Central memory CD8-positive, alpha-beta T cell (primary cell): Measurements from ENCODE around the gene SLC35G1.

Source experiments
- ATAC-seq: fragments of 150-1000 bp; cut with Tn5 transposase; replicated peaks from 2 replicates; pipeline ENCODE4 v1.10.0; 2022; ENCODE audit warnings: mild to moderate bottlenecking, moderate FRiP score, moderate number of reproducible peaks; ENCODE audit not compliant: poor library complexity, severe bottlenecking; ENCODE audit errors: extremely low read depth
- DNase-seq, 2 donors: peaks; one replicate each; pipeline ENCODE4 v3.0.0; 2021; ENCODE audit warnings: low spot score in 2 of 2
- H3K27ac Mint-ChIP-seq: one replicate; pipeline ENCODE4 v1.8.0; 2022; ENCODE audit warnings: low read depth, mild to moderate bottlenecking, moderate library complexity, mixed read lengths
- H3K27me3 Mint-ChIP-seq: one replicate; pipeline ENCODE4 v1.8.0; 2022; ENCODE audit warnings: mixed read lengths
- H3K36me3 Mint-ChIP-seq: one replicate; pipeline ENCODE4 v1.8.0; 2022; ENCODE audit warnings: mild to moderate bottlenecking, moderate library complexity, mixed read lengths; ENCODE audit not compliant: insufficient read depth
- H3K4me1 Mint-ChIP-seq: one replicate; pipeline ENCODE4 v1.8.0; 2022; ENCODE audit warnings: mixed read lengths
- H3K4me3 Mint-ChIP-seq: one replicate; pipeline ENCODE4 v1.8.0; 2022; ENCODE audit warnings: mild to moderate bottlenecking, moderate library complexity, mixed read lengths
- H3K9me3 Mint-ChIP-seq: one replicate; pipeline ENCODE4 v1.8.0; 2022; ENCODE audit warnings: mixed read lengths

Gene SLC35G1

DNA sequence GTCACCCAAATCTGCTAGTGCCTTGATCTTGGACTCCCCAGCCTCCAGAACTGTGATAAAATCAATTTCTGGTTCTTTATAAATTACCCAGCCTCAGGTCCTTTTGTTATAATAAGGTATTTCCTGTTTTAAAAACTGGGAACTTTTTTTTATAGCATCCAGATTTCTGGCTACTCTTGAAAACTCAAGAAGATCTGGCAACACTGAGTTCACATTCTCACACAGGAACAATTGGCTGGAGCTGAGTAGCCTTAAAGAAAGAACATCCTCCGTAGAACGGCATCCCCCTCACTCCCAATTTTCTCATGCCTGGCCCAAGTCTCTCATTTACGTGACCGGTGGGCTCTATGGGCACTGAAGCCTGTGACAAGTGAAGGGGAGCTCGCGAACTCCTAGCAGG, 47.1 kb downstream of the SLC35G1 start:
- H3K4me3 Mint-ChIP-seq, result no peak overlapping the region
- H3K4me1 Mint-ChIP-seq, result no peaks in the 10 kb centered on the region
- DNase-seq (no peak), ATAC-seq (no peak)
- no peaks in the 10 kb centered on the region for H3K36me3 Mint-ChIP-seq
- H3K27ac Mint-ChIP-seq, result no peak overlapping the region
- no peaks in the 10 kb centered on the region for H3K9me3 Mint-ChIP-seq
- H3K27me3 Mint-ChIP-seq, result no peaks in the 10 kb centered on the region

DNA sequence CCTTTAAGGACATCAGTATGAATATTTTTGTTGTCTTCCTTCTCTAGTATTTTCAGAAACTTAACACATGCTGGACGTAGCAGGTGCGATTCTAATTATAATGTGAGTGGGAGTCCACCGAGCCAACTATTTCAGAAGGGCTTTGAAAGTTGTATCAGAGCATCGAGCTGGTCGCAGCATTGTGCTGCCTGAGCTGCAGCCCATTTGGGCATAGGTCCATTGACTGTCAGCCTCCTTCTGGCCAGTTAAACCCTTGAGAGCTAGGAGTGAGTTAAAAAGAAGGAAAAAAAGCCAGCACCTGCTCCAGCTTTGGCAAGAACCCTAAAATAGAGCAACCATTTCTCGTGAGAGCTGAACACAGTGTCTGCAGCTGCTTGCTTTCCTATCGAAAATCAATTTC, 47.8 kb downstream of the SLC35G1 start:
- no peaks in the 10 kb centered on the region for H3K4me1 Mint-ChIP-seq
- peaks cover 3% of the 10 kb centered on the region for H3K27me3 Mint-ChIP-seq
- ATAC-seq (no peak), DNase-seq (no peak)
- no peak overlapping the region for H3K4me3 Mint-ChIP-seq
- H3K9me3 Mint-ChIP-seq, result no peaks in the 10 kb centered on the region
- no peak overlapping the region for H3K27ac Mint-ChIP-seq
- H3K36me3 Mint-ChIP-seq, result no peaks in the 10 kb centered on the region

DNA sequence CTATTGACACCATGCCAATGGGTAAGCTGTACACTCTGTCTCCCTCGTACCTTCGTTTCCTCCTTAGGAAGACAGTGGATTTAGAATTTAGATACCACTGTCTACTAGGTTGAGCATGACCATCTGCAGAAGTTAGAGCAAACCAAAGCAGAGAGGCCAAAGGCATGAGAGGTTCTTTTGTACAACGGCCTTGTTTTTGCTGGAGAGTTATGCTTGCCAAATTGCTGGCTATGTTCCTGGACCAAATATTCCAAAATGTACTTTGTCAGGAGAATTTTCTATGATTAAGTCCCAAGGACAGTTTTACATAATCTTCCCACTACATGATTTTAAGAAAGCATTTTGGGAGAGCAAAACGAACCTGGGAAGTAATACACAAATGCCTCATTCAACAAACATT, 52.0 kb downstream of the SLC35G1 start:
- DNase-seq (no peak), ATAC-seq (no peak)
- Mint-ChIP-seq H3K27ac (no peak overlapping the region), H3K4me3 (no peak overlapping the region), H3K4me1 (no peaks in the 10 kb centered on the region), H3K27me3 (peaks cover 11% of the 10 kb centered on the region), H3K36me3 (no peaks in the 10 kb centered on the region), H3K9me3 (peaks cover 6% of the 10 kb centered on the region)

DNA sequence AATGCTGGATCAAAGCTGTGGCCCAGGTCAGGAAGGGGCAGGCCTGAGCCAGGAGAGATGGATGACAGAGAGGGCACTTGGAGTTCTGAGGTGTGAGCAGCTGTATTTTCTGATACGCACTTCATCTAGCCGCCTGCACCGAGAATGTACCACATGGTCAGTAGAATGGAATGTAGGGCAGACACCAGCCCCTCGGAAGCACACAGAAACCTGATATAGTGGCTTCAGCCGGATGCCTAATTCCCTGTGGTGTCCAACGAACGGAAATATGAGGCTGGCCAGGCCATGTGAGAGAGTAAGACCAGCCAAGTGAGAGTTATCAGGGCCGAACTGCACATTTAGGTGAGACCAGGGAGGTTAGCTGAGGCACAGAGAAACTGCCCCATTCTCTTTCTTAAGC, 53.3 kb downstream of the SLC35G1 start:
- no peaks in the 10 kb centered on the region for H3K36me3 Mint-ChIP-seq
- no peak for ATAC-seq
- H3K27me3 Mint-ChIP-seq, result peaks cover 11% of the 10 kb centered on the region
- H3K27ac Mint-ChIP-seq, result no peak overlapping the region
- H3K4me3 Mint-ChIP-seq, result no peak overlapping the region
- no peaks in the 10 kb centered on the region for H3K4me1 Mint-ChIP-seq
- no peak for DNase-seq
- H3K9me3 Mint-ChIP-seq, result peaks cover 6% of the 10 kb centered on the region

DNA sequence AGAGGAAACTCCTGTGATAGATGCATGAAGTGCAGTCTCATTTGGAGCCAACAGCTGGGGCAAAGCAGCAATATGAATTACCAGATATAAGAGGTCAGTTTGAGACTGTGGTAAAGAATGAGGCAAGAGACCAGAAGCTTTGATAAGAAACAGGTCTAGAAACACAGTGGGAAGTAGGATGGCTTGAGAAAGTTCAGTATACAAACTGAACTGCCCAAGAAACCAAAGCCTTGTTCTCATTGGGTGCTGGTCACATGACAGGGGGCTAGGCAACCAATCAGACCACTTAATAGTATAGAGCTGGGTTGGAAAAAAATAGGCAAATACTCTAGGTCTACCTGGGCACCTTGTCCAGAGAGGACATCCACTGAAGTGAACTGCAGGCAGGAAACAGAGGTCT, 53.7 kb downstream of the SLC35G1 start:
- H3K27ac Mint-ChIP-seq, result no peak overlapping the region
- H3K36me3 Mint-ChIP-seq, result no peaks in the 10 kb centered on the region
- H3K9me3 Mint-ChIP-seq, result peaks cover 6% of the 10 kb centered on the region
- H3K4me3 Mint-ChIP-seq, result no peak overlapping the region
- H3K27me3 Mint-ChIP-seq, result peaks cover 11% of the 10 kb centered on the region
- no peaks in the 10 kb centered on the region for H3K4me1 Mint-ChIP-seq
- DNase-seq, result no peak
- ATAC-seq, result no peak

DNA sequence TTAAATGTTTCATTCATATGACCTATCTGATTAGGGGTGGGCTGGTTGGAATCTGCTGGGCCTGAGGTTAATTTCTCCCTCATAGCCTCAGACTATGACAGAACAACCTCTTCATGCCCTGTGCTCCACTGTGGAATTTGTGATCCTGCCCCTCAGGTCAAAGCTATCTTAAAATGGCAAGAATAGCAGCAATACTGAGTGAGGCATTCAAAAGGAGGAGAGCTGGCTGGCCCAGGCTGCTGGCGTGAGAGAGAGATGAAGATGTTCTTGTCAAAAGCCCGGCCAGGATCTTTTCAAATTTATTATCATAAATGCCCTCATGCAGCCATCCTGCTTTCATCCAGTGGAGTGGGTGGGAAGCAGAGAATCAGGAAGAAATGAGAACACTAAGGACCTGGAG, 58.1 kb downstream of the SLC35G1 start:
- peaks cover 5% of the 10 kb centered on the region for H3K9me3 Mint-ChIP-seq
- H3K4me1 Mint-ChIP-seq, result no peaks in the 10 kb centered on the region
- H3K4me3 Mint-ChIP-seq, result no peak overlapping the region
- ATAC-seq, result no peak
- no peaks in the 10 kb centered on the region for H3K36me3 Mint-ChIP-seq
- H3K27me3 Mint-ChIP-seq, result peaks cover 5% of the 10 kb centered on the region
- no peak overlapping the region for H3K27ac Mint-ChIP-seq
- no peak for DNase-seq
